Measurements from ENCODE around the gene SPRR2B. TPM values are rescaled to one million over a fixed set of nuclear protein-coding genes. Genes with fewer than 3 reads are reported as not detected.
A peak's percentile ranks its signal among the peaks of the same experiment; 100 is the strongest.

Gene SPRR2B
- total RNA-seq, 1 donor from 2014 or later = not detected

DNA sequence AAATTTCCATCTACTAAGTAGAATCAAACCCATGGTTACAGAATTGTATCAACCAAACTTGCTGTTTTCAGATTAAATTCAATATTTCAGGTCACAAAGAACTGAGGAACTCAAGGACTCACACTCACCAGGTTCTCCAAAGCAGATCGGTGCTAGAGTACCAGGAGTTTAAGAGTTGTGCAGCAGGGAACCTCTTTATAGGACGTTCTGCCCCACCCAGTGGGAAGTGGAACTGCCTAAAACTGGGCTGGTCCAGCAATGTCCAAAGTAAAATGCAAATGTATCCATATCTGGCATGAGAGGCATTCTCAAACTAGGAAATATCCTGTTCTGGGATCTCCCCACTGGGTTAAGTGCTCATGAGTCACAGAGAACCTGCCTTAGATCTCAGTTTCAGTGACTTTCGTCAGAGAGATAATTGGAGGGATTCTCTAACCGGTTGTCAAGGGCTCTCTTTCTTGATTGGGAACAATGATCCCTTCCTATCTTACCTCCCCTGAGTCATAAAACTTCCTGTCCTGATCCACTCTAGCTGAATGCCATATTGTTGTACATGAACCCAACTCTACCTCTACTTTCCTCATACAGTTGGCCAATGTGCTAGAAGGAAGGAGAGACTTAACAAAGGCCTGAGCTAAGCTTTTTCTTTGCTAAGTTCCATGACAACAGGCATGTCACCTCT, 30.3 kb downstream of the SPRR2B start, which contains the start of gene SPRR2D:
SPRR2D (minus strand) TSS at position 171 of the 682 bp plus-strand sequence. CDS start 774 bp downstream, outside the sequence.
- no peak for DNase-seq (ENCODE audit: low read depth)
- H3K27ac Mint-ChIP-seq (ENCODE audit: unreplicated experiment) = no peak within 1 kb of the TSS
- no peak for FAIRE-seq
- Histone ChIP-seq H3K27ac (ENCODE audit: low read depth, low read length) (no peak within 1 kb of the TSS), H3K79me2 (ENCODE audit: insufficient read depth, low read length) (no peaks in the 10 kb centered on the region), H3K4me3 (ENCODE audit: insufficient read depth, low read depth, low read length) (no peak within 1 kb of the TSS), H3K9ac (ENCODE audit: low read length) (no peak within 1 kb of the TSS), H3K36me3 (ENCODE audit: insufficient read depth, low read length) (no peaks in the 10 kb centered on the region), H4K20me1 (ENCODE audit: insufficient read depth, low read length) (no peaks in the 10 kb centered on the region), H3K9me3 (ENCODE audit: insufficient read depth, low read depth, low read length) (no peaks in the 10 kb centered on the region), H2AFZ (ENCODE audit: low read depth, low read length) (no peak within 1 kb of the TSS), H3K4me1 (ENCODE audit: insufficient read depth, low read length) (no peaks in the 10 kb centered on the region), H3K4me2 (ENCODE audit: low read length) (no peak within 1 kb of the TSS), H3K27me3 (ENCODE audit: insufficient read depth, low read length) (no peaks in the 10 kb centered on the region)
- H3K4me3 Mint-ChIP-seq (ENCODE audit: unreplicated experiment) = no peak within 1 kb of the TSS
- H3K4me1 Mint-ChIP-seq (ENCODE audit: low read depth, unreplicated experiment) = no peaks in the 10 kb centered on the region
- H3K36me3 Mint-ChIP-seq (ENCODE audit: low read depth, unreplicated experiment) = no peaks in the 10 kb centered on the region
- no peak for TF ChIP-seq EZH2 (IDR thresholded peaks at IDR 0.05; ENCODE audit: insufficient read depth, low read length)
- TF ChIP-seq, protein P1, sequence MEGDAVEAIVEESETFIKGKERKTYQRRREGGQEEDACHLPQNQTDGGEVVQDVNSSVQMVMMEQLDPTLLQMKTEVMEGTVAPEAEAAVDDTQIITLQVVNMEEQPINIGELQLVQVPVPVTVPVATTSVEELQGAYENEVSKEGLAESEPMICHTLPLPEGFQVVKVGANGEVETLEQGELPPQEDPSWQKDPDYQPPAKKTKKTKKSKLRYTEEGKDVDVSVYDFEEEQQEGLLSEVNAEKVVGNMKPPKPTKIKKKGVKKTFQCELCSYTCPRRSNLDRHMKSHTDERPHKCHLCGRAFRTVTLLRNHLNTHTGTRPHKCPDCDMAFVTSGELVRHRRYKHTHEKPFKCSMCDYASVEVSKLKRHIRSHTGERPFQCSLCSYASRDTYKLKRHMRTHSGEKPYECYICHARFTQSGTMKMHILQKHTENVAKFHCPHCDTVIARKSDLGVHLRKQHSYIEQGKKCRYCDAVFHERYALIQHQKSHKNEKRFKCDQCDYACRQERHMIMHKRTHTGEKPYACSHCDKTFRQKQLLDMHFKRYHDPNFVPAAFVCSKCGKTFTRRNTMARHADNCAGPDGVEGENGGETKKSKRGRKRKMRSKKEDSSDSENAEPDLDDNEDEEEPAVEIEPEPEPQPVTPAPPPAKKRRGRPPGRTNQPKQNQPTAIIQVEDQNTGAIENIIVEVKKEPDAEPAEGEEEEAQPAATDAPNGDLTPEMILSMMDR (IDR thresholded peaks at IDR 0.05; ENCODE audit: insufficient read depth, low read depth, low read length) = no peak
- H3K9me3 Mint-ChIP-seq (ENCODE audit: unreplicated experiment) = peaks cover 5% of the 10 kb centered on the region
- peaks cover 4% of the 10 kb centered on the region for H3K27me3 Mint-ChIP-seq (ENCODE audit: low read depth, unreplicated experiment)

GRCh38 chr1:153035211-153035610, 36.2 kb downstream of the SPRR2B start:
- Mint-ChIP-seq H3K4me1 (ENCODE audit: low read depth, unreplicated experiment) (peaks cover 9% of the 10 kb centered on the region), H3K9me3 (ENCODE audit: unreplicated experiment) (no peaks in the 10 kb centered on the region), H3K27ac (ENCODE audit: unreplicated experiment) (no peak overlapping the region), H3K27me3 (ENCODE audit: low read depth, unreplicated experiment) (no peaks in the 10 kb centered on the region), H3K4me3 (ENCODE audit: unreplicated experiment) (no peak overlapping the region), H3K36me3 (ENCODE audit: low read depth, unreplicated experiment) (no peaks in the 10 kb centered on the region)
- H3K4me2 ChIP-seq (ENCODE audit: low read length) = no peak overlapping the region
- TF ChIP-seq, protein P1 (IDR thresholded peaks at IDR 0.05; ENCODE audit: insufficient read depth, low read depth, low read length) = no peak
- no peak for TF ChIP-seq EZH2 (IDR thresholded peaks at IDR 0.05; ENCODE audit: insufficient read depth, low read length)
- H3K27ac ChIP-seq (ENCODE audit: low read depth, low read length) = no peak overlapping the region
- H3K79me2 ChIP-seq (ENCODE audit: insufficient read depth, low read length) = no peaks in the 10 kb centered on the region
- FAIRE-seq (no peak), DNase-seq (ENCODE audit: low read depth) (no peak)
- H3K4me1 ChIP-seq (ENCODE audit: insufficient read depth, low read length) = no peaks in the 10 kb centered on the region
- no peaks in the 10 kb centered on the region for H3K27me3 ChIP-seq (ENCODE audit: insufficient read depth, low read length)
- H3K4me3 ChIP-seq (ENCODE audit: insufficient read depth, low read depth, low read length) = no peak overlapping the region
- H3K9ac ChIP-seq (ENCODE audit: low read length) = no peak overlapping the region
- H4K20me1 ChIP-seq (ENCODE audit: insufficient read depth, low read length) = no peaks in the 10 kb centered on the region
- H2AFZ ChIP-seq (ENCODE audit: low read depth, low read length) = no peak overlapping the region
- no peaks in the 10 kb centered on the region for H3K36me3 ChIP-seq (ENCODE audit: insufficient read depth, low read length)
- H3K9me3 ChIP-seq (ENCODE audit: insufficient read depth, low read depth, low read length) = no peaks in the 10 kb centered on the region

DNA sequence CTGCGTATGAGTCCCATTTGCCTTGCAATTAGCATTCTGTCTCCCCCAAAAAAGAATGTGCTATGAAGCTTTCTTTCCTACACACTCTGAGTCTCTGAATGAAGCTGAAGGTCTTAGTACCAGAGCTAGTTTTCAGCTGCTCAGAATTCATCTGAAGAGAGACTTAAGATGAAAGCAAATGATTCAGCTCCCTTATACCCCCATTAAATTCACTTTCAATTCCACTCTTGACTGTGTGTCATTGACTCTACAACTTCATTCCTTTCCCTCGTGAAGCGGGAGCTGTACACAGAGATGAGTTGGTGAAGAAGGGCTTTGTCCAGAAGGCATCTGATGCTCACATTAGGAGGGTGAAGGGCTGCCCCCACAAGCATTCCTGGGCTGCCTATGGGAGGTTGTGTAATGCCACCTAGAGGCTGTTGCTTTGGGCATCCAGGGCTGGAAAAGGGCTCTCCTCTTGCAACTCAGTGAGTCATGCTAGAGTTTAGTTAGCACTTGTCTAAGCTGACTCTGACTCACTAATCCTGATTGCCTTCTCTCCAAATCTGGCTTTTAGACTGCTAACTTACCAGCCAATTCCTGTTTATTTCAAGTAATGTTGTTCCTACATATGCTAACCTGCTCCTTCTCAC, 38.6 kb downstream of the SPRR2B start:
- Histone ChIP-seq H3K4me3 (ENCODE audit: insufficient read depth, low read depth, low read length) (no peak overlapping the region), H3K27ac (ENCODE audit: low read depth, low read length) (no peak overlapping the region), H3K9ac (ENCODE audit: low read length) (no peak overlapping the region), H3K27me3 (ENCODE audit: insufficient read depth, low read length) (no peaks in the 10 kb centered on the region), H3K79me2 (ENCODE audit: insufficient read depth, low read length) (no peaks in the 10 kb centered on the region), H3K4me1 (ENCODE audit: insufficient read depth, low read length) (no peaks in the 10 kb centered on the region), H3K36me3 (ENCODE audit: insufficient read depth, low read length) (no peaks in the 10 kb centered on the region), H3K4me2 (ENCODE audit: low read length) (no peak overlapping the region), H3K9me3 (ENCODE audit: insufficient read depth, low read depth, low read length) (no peaks in the 10 kb centered on the region), H4K20me1 (ENCODE audit: insufficient read depth, low read length) (no peaks in the 10 kb centered on the region), H2AFZ (ENCODE audit: low read depth, low read length) (no peak overlapping the region)
- FAIRE-seq = no peak
- Mint-ChIP-seq H3K27ac (ENCODE audit: unreplicated experiment) (no peak overlapping the region), H3K9me3 (ENCODE audit: unreplicated experiment) (no peaks in the 10 kb centered on the region), H3K4me3 (ENCODE audit: unreplicated experiment) (no peak overlapping the region), H3K36me3 (ENCODE audit: low read depth, unreplicated experiment) (no peaks in the 10 kb centered on the region), H3K4me1 (ENCODE audit: low read depth, unreplicated experiment) (peaks cover 9% of the 10 kb centered on the region), H3K27me3 (ENCODE audit: low read depth, unreplicated experiment) (no peaks in the 10 kb centered on the region)
- TF ChIP-seq, protein P1 (IDR thresholded peaks at IDR 0.05; ENCODE audit: insufficient read depth, low read depth, low read length) = no peak
- TF ChIP-seq EZH2 (IDR thresholded peaks at IDR 0.05; ENCODE audit: insufficient read depth, low read length) = no peak
- DNase-seq (ENCODE audit: low read depth) = peak; percentile 41

All from astrocyte (in vitro differentiated cells and primary cell).